ENCODE results near the gene RBM8A. TPM values are rescaled to one million over a fixed set of nuclear protein-coding genes. Genes with fewer than 3 reads are reported as not detected.

RBM8A gene
- total RNA-seq (2022; extraction: Qiagen RNA extraction; ENCODE audit: low read depth) = 195 to 245 TPM (median 215 TPM) in 5 replicates

GRCh38 chr1:145927063-145927886 is at the start of gene RBM8A:
Gene RBM8A, minus strand, starts transcription at chr1:145927484. Its CDS starts 58 bp downstream, at chr1:145927426.

DNA sequence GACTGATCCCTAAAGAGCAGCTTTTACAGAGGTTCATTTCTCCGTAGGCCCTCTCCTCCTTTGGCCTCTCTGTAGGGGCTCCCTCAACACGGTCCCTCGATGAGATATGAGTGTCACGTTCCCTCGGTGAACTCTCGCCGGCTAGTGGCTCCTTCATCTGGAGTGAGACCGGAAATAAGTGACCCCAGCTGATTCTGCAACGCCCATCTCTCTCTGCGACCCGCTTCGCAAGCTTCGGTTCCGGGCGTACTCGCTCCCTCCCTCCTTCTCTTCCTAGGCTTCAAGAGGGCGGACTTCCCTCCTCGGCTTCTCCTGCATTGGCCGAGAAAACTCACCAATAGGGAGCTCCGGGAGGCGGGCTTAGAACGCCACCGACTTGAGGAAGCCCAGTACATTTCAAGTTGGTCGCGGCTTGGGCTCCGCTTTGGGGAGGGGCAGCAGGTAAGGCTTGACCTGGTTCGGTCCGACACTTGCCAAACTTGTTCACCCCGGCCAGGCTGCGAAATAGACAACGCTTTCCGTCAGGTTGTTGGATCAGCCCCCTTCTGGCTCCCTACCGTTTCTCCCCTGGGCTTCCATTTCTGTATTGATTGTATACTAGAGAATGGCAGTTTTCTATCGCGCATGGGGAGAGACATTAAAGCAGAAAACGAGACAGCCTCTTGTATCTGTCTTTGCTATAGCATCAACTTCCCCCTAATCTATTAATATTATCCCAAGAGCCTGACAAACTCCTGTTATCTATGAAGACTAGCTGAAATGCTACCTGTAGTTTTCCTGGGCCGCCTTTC is 37.2 kb upstream of the RBM8A start, which contains the start of the genes ANKRD34A and POLR3GL:
TSS of gene ANKRD34A (minus strand) at position 248 of the 791 bp plus-strand sequence. CDS start 2,816 bp downstream, outside the sequence.
TSS of gene POLR3GL (plus strand) at position 363 of the 791 bp plus-strand sequence. CDS start 10,176 bp downstream, outside the sequence.

DNA sequence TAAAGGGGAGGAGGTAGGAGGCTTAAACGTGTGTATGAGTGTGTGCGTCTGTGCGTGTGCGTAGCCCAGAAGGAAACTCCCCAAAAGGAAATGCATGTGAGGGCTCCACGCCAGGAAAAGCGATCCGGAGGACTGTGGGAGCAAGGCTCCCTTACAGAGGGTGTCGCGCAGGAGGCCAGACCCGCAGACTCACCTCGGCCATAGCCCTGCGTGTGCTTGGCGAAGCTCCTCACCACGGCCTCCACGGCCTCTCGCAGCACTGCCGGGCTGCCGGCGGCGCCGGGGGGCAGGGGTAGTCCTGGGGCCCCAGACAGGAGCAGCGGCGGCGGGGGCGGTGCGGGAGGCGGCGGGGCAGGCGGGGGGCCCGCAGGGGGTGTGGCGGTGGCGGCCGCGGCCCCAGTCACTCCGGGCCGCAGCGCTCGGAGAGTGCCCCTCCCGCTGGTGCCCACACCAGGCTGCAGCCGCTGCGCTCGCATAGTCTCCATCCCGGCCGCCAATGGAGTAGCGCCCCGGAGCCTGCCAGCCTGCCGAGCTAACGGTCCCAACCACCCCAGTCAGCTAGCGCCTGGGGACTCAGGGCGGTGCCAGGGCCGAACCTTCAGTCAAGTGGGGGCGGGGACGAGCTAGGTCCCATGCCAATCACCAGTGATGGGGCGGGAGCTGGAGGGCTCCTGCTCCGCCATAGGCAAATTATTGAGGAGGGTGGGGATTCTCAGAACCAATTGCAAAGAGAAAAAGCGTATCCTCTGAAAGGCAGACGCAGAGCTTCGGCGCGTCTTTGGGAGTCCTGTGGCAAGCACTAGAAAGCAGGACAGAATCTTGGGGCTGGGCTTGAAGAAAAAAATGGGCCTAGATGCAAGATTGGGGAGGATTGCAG is 30.4 kb upstream of the RBM8A start, which contains the start of gene LIX1L:
TSS of gene LIX1L (minus strand) at position 575 of the 877 bp plus-strand sequence. CDS start at position 485, 90 bp downstream.

DNA sequence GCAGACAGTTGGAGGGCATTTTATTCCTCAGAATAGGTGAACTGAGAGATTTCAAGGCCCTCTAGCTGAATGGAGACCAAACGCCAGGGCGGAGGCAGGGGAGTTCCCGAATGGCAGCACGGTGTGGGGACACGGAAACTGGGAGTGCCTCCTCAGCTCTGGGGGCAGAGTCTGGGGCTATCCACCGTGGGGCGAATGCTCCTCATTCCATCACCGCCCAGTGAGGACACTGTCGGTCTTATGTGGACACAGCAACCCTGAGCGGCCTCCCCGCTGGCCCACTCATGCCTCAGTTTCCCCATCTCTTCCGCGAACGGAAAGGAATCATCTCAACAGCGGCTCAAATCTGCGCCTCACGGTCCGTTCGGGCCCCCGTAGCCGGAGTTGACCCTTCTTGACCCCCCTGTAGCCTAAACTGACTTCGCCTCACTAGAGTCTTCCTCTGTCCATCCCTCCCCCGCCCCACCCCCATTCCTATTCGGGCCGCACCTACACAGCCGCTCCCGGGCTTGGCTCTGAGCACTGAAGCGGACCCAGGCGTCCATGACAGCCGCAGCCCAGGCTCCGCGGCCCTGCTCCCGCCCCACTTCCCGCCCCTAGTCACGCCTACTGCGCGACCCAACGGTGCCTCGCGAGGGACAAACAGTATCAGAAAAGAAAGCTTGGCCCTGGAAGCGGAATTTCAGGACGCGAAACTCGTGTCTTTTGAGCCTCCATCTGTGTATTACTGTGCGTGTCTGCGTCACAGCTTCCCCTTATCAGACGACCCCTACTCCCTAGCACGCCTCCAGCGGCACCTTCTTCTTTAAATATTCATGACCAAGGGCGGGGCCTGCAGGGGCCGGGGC is 8.9 kb downstream of the RBM8A start, which contains the start of gene PEX11B:
TSS of gene PEX11B (minus strand) at position 574 of the 848 bp plus-strand sequence. CDS start at position 545, 29 bp downstream.

GRCh38 chr1:145885738-145886287 is 41.5 kb downstream of the RBM8A start, which contains the start of gene ANKRD35:
Gene ANKRD35, minus strand, starts transcription at chr1:145885866. Its CDS starts 108 bp downstream, at chr1:145885758.

Other genes with a start within 250 kb of the RBM8A start
- 0.62 to 1.2 TPM (median 0.95 TPM) in 5 replicates for gene PDZK1, start 220.1 kb downstream of the RBM8A start, total RNA-seq (2022; extraction: Qiagen RNA extraction; ENCODE audit: low read depth)
- gene CD160, start 208.0 kb downstream of the RBM8A start, total RNA-seq (2022; extraction: Qiagen RNA extraction; ENCODE audit: low read depth) = 0.52 TPM in 1 of 5 replicates, not detected in the others
- 9.3 to 11.1 TPM (median 10.9 TPM) in 5 replicates for gene RNF115, start 103.4 kb downstream of the RBM8A start, total RNA-seq (2022; extraction: Qiagen RNA extraction; ENCODE audit: low read depth)
- gene POLR3C, start 103.3 kb downstream of the RBM8A start, total RNA-seq (2022; extraction: Qiagen RNA extraction; ENCODE audit: low read depth) = 34.2 to 40.4 TPM (median 36.4 TPM) in 5 replicates
- 5.1 to 6.3 TPM (median 6.1 TPM) in 5 replicates for gene NUDT17, start 81.9 kb downstream of the RBM8A start, total RNA-seq (2022; extraction: Qiagen RNA extraction; ENCODE audit: low read depth)
- 20.2 to 26.3 TPM (median 23.6 TPM) in 5 replicates for gene PIAS3, start 68.4 kb downstream of the RBM8A start, total RNA-seq (2022; extraction: Qiagen RNA extraction; ENCODE audit: low read depth)
- not detected in 5 replicates for gene ANKRD35, start 41.6 kb downstream of the RBM8A start, total RNA-seq (2022; extraction: Qiagen RNA extraction; ENCODE audit: low read depth)
- gene ITGA10, start 17.4 kb downstream of the RBM8A start, total RNA-seq (2022; extraction: Qiagen RNA extraction; ENCODE audit: low read depth) = 0.08 to 0.38 TPM (median 0.21 TPM) in 5 replicates
- 16.5 to 26.1 TPM (median 24.3 TPM) in 5 replicates for gene PEX11B, start 8.8 kb downstream of the RBM8A start, total RNA-seq (2022; extraction: Qiagen RNA extraction; ENCODE audit: low read depth)
- gene LIX1L, start 30.5 kb upstream of the RBM8A start, total RNA-seq (2022; extraction: Qiagen RNA extraction; ENCODE audit: low read depth) = 6.4 to 10.2 TPM (median 8.5 TPM) in 5 replicates
- gene ANKRD34A, start 37.1 kb upstream of the RBM8A start, total RNA-seq (2022; extraction: Qiagen RNA extraction; ENCODE audit: low read depth) = 0.07 to 0.28 TPM (median 0.23 TPM) in 5 replicates
- 9.5 to 10.9 TPM (median 10.3 TPM) in 5 replicates for gene POLR3GL, start 37.2 kb upstream of the RBM8A start, total RNA-seq (2022; extraction: Qiagen RNA extraction; ENCODE audit: low read depth)
- 0.07 to 0.24 TPM (median 0.16 TPM) in 4 of 5 replicates, not detected in the other for gene TXNIP, start 69.1 kb upstream of the RBM8A start, total RNA-seq (2022; extraction: Qiagen RNA extraction; ENCODE audit: low read depth)
- gene HJV, start 94.3 kb upstream of the RBM8A start, total RNA-seq (2022; extraction: Qiagen RNA extraction; ENCODE audit: low read depth) = not detected in 5 replicates
- gene NBPF10, start 217.3 kb upstream of the RBM8A start, total RNA-seq (2022; extraction: Qiagen RNA extraction; ENCODE audit: low read depth) = 0.43 to 0.60 TPM (median 0.54 TPM) in 5 replicates